ENCODE data around the gene ZXDC. TPM values are rescaled to one million over a fixed set of nuclear protein-coding genes. Genes with fewer than 3 reads are reported as not detected.

The ZXDC gene
- total RNA-seq, 4 donors from 2014 or later = 54.0 to 77.4 (median 68.0) TPM

GRCh38 chr3:126490619-126491018, 14.9 kb upstream of the ZXDC start:
- H3K27ac ChIP-seq = no peak overlapping the region
- H3K27me3 ChIP-seq = no peaks in the 10 kb centered on the region
- WGBS, 2 donors = 74 to 78% methylated on average over 6 of the region's 6 CpGs
- H3K36me3 ChIP-seq = no peaks in the 10 kb centered on the region
- TF ChIP-seq POLR2A (IDR thresholded peaks at IDR 0.05) = no peak
- no peak for TF ChIP-seq EP300 (IDR thresholded peaks at IDR 0.05)
- TF ChIP-seq CTCF (IDR thresholded peaks at IDR 0.05) = no peak
- no peak overlapping the region for H3K4me3 ChIP-seq
- no peak for DNase-seq (ENCODE audit: low spot score in 2 of 2)
- H3K9me3 ChIP-seq = no peaks in the 10 kb centered on the region
- H3K4me1 ChIP-seq = peaks cover 0 to 6% (median 0%) of the 10 kb centered on the region in 4 donors

- Histone ChIP-seq H3K27me3 (no peaks in the 10 kb centered on the region), H3K4me3 (no peak overlapping the region), H3K27ac (no peak overlapping the region), H3K36me3 (no peaks in the 10 kb centered on the region), H3K4me1 (peaks cover 0 to 1% (median 0%) of the 10 kb centered on the region in 4 donors), H3K9me3 (no peaks in the 10 kb centered on the region)
- WGBS, 2 donors = 88 to 92% methylated on average over 16 of the region's 16 CpGs
- no peak for DNase-seq (ENCODE audit: low spot score in 2 of 2)
- no peak for TF ChIP-seq CTCF (IDR thresholded peaks at IDR 0.05)
- TF ChIP-seq EP300 (IDR thresholded peaks at IDR 0.05) = no peak
- no peak for TF ChIP-seq POLR2A (IDR thresholded peaks at IDR 0.05)
Measured at GRCh38 chr3:126488886-126489569, 13.3 kb upstream of the ZXDC start.

- H3K4me1 ChIP-seq = no peaks in the 10 kb centered on the region
- H3K9me3 ChIP-seq = no peaks in the 10 kb centered on the region
- DNase-seq (ENCODE audit: low spot score in 2 of 2) = no peak
- TF ChIP-seq EP300 (IDR thresholded peaks at IDR 0.05) (no peak), POLR2A (IDR thresholded peaks at IDR 0.05) (no peak), CTCF (IDR thresholded peaks at IDR 0.05) (no peak)
- WGBS, 2 donors = 76 to 83% methylated on average over 14 of the region's 14 CpGs
- no peaks in the 10 kb centered on the region for H3K27me3 ChIP-seq
- no peak overlapping the region for H3K4me3 ChIP-seq
- no peak overlapping the region for H3K27ac ChIP-seq
- H3K36me3 ChIP-seq = no peaks in the 10 kb centered on the region
Measured at GRCh38 chr3:126488185-126488584, 12.5 kb upstream of the ZXDC start.

GRCh38 chr3:126487151-126487771, 11.6 kb upstream of the ZXDC start:
- no peaks in the 10 kb centered on the region for H3K4me1 ChIP-seq
- no peak for TF ChIP-seq POLR2A (IDR thresholded peaks at IDR 0.05)
- TF ChIP-seq EP300 (IDR thresholded peaks at IDR 0.05) = peak in 1 of 2 donors; percentile 15
- peak in 1 of 5 experiments; percentile 10 for TF ChIP-seq CTCF (IDR thresholded peaks at IDR 0.05)
- DNase-seq (ENCODE audit: low spot score in 2 of 2) = no peak
- no peak overlapping the region for H3K27ac ChIP-seq
- H3K27me3 ChIP-seq = no peaks in the 10 kb centered on the region
- 46 to 49% methylated on average over 16 to 17 of the region's 17 CpGs for WGBS, 2 donors
- H3K9me3 ChIP-seq = no peaks in the 10 kb centered on the region
- no peaks in the 10 kb centered on the region for H3K36me3 ChIP-seq
- no peak overlapping the region for H3K4me3 ChIP-seq

GRCh38 chr3:126486360-126486847, 10.7 kb upstream of the ZXDC start:
- 71 to 75% methylated on average over 14 of the region's 14 CpGs for WGBS, 2 donors
- no peak for DNase-seq (ENCODE audit: low spot score in 2 of 2)
- H3K27me3 ChIP-seq = no peaks in the 10 kb centered on the region
- no peaks in the 10 kb centered on the region for H3K9me3 ChIP-seq
- H3K36me3 ChIP-seq = no peaks in the 10 kb centered on the region
- no peak overlapping the region for H3K4me3 ChIP-seq
- H3K27ac ChIP-seq = no peak overlapping the region
- no peaks in the 10 kb centered on the region for H3K4me1 ChIP-seq
- TF ChIP-seq CTCF (IDR thresholded peaks at IDR 0.05) = no peak
- TF ChIP-seq POLR2A (IDR thresholded peaks at IDR 0.05) = no peak
- no peak for TF ChIP-seq EP300 (IDR thresholded peaks at IDR 0.05)

Measured in tibial nerve (tissue), 4 donors.